NCI-H1436 treated with DMSO at 0.1 percent for 48 hours (cell line): ENCODE data around the gene GAK.
"Not testable (repeated sequence)": the region's sequence is repeated elsewhere in the genome, so short reads cannot be mapped to it uniquely, and the experiment has no call there.

Experiments used
- DNase-seq: peaks from one replicate; lab custom pipeline; 2025; lab: John Stamatoyannopoulos, UW

GAK gene

DNA sequence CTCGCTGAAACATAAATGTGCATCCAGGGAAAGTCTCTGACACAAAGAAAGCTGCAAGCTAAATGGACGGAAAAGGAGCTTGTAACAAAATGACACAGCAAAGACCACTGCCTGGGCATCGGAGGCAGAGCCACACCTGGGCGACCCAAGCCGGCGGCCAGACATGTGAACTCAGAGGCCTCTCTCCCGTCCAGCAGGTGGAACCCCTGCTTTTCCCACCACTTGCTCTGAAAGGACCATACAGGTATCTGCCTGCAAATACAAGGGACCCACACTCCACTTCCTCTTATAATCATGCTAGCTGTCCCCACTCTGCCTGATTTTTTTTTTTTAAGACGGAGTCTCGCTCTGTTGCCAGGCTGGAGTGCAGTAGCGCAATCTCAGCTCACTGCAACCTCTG, 118.2 kb downstream of the GAK start:
- no peak for DNase-seq

DNA sequence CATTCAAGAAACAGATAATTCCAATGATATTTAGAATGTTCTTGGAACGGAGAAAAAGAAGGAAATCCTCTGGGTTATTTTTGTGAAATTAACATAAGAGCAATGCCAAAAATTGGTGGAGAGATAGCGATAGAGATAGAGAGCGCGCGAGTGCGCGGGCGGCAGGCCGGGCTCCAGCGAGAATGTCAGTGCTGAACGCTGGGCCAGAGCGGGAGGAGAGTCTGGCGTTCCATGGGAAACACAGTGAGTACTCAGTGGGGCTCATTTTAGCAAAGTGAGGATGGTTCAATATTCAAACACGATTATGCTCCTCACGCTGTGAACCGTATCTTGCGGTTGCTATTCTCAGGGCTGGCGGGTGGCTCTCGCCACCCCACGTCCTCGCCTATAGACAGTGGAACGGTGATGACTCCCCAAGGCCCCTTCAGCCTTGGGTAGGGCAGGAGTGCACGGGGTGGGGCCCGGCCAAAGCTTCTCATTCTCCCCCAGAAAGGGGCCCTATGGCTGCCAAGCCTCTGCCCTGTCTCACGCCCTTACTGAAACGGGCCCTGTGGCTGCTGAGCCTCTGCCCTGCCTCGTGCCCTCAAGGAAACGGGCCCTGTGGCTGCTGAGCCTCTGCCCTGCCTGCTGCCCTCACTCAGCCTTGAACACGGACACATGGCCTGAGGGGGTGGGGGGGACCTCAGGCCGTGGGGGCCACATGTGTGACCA, 123.1 kb downstream of the GAK start:
- no peak for DNase-seq

GRCh38 chr4:807792-808191, 124.3 kb downstream of the GAK start:
- no peak for DNase-seq

- DNase-seq, result not testable (repeated sequence)
Measured at GRCh38 chr4:806979-807378, 125.1 kb downstream of the GAK start.

- no peak for DNase-seq
Measured at GRCh38 chr4:804804-805203, 127.3 kb downstream of the GAK start.

- DNase-seq, result no peak
Measured at GRCh38 chr4:803884-804283, 128.2 kb downstream of the GAK start.

- DNase-seq, result no peak
Measured at GRCh38 chr4:801436-802124, 130.5 kb downstream of the GAK start.
